Eye (tissue), 1 donor: ENCODE measurements around the gene NEK11.

Experiments used
- DNase-seq: peaks from one replicate; pipeline ENCODE4 v3.0.0-alpha.2; 2015

The NEK11 gene

DNA sequence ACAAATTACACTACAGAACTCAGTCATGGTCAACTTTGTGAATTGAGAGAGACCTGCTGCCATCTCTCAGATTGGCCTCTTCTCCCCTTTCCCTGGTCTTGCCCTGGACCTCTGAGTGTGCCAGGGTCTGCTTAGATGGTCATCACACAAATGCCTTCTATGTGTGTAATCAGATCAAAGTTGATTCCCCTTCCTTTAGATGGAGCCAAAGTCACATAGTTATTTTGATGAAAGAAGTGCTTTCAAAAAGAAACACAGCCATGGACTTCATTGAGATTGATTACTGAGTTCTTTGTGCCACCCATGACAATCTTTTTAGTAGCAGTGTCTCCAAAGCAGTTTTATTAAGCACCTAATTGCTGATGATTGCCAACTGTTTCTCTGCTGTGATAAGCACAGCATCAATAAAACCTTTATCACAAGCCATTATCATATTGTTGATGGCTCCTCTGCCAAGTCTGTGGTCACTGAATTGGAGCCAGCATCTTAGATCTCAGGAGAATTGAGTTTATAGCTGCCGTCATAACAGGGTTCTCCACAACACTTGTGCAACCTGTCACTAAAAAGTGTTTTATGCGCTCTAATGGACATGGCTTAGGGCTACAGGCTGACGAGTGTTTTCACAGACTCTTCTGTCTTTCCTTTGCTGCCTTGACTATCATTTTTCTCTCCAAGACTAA, 205.2 kb downstream of the NEK11 start:
- peak; percentile 52 for DNase-seq

DNA sequence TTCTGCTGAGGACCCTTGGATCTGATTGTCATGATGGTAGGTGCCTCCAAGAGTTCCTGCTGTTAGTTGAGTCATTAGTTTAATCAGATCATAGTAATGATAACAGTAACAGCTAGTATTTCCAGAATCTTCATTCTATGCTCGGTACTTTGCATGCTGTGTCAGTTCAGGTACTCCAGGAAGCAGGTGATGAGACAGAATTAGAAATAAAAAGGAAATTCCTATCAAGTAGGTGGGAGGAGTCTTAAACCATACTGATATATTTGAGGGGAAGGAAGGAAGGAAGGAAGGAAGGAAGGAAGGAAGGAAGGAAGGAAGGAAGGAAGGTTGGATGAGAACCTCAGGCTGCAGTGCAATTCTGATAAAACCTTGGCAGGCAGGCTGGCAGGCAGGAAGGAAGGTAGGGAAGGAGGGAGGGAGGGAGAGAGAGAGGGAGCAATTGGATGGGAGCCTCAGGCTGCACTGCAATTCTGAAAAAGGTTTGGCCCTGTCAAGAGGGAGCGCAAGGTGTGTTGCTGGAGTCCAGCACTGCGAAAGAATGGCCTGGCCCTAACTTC, 206.1 kb downstream of the NEK11 start:
- no peak for DNase-seq

DNA sequence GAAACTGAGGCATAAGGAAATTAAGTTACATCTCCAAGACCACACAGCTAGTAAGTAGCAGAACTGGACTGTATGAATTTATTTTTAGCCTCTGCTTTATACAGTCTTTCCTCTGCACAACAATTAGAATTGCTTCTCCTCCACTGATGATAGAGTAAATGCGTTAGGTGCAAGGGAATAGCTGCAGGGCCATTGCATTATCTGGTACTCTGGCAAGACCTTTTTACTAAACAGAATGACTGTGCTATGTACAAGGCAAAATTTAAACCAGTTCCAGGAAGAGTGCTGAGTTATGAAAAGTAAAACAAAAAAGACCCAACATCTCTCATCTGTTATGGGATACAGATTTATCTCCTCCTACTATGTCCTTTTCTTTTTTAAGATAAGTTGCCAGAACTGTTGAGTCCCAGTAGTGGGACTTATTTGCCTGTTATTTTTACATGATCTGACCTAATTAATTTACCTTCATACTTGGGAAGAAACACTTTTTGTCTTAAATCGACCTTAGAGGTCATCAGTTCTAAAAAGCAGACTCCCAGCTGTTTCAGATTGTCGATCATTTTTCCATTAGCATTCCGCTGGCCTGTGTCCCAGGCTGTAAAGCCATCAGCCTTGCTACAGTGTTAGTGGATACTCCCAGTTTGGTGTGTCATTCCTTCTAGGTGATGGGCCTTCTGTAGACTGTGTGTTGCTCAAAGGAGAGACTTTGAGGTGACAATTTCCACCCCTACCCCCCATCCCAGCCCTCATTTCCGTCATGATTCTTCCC, 207.4 kb downstream of the NEK11 start:
- DNase-seq = peak; percentile 35

DNA sequence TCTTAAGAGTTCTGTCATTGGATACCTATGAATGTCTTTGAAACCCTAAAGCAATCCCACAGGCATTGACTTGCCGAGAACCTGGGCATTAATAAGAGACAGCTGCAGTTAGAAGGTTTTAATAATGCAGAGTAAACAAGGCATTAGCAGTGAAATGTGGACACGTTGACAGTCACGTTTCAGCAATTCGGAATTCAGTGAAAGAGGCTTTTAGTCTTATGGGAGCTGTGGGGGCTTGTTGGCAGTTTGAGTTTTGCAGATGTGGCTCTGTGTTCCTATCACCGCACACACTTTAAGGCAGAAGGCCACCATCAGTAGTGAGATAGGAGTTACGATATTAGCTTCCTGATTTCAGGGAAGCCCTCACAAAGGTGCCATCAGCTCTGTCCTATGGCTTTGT, 209.7 kb downstream of the NEK11 start:
- DNase-seq = peak; percentile 60

DNA sequence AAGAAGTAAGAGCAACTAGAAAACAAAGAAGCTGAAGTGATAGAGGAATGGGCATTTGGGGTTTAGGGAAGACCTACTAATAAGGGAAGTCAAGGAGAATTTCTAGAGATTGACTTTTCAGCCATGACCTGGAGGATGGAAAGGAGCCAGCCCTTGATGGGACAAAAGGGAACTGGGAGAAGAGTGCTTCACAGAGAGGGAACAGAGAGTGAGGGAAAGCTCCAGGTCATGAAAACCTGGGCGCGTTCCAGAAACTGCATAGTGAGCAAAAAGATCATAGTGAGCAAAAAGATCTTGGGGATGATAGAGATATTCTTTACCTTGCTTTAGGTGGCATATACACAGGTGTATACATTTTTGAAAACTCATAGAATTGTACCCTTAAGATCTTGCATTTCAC, 211.8 kb downstream of the NEK11 start:
- DNase-seq = no peak

DNA sequence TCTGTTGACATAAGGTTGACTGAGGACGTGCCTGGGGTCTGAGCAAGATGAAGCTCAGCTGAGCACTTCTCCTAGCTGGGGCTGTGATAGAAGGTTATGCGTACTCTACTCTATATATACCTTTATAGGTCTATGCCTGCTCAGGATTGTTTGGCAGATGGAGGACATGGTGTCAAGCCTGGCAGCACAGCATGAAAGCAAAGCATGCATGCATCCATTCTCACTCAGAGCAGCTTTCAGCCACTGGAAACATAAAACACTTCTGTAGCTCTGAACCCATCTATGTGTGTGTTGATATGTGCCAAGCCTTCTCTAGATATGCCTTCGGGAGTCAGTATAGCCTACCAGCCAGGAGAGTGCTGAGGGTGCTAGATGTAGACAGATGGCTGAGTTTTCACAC, 212.6 kb downstream of the NEK11 start:
- no peak for DNase-seq

DNA sequence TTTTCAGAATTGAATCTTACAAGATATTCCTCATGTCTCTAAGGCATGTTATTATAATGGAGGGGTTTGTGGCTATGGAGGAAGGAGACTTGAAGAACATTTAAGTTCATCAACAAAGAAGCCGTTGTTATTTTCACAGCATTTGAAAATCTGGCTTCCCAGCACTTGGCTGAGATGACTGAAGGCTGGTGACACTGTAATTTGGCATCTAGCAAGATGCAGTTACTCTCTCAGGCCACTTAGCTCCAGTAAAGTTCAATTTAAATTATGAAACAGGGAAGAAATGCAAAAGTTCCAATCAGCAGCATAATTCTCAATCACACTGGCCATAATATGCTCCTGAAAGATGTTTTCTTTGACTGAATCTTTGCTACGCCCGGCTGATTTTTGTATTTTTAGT, 215.5 kb downstream of the NEK11 start:
- no peak for DNase-seq

DNA sequence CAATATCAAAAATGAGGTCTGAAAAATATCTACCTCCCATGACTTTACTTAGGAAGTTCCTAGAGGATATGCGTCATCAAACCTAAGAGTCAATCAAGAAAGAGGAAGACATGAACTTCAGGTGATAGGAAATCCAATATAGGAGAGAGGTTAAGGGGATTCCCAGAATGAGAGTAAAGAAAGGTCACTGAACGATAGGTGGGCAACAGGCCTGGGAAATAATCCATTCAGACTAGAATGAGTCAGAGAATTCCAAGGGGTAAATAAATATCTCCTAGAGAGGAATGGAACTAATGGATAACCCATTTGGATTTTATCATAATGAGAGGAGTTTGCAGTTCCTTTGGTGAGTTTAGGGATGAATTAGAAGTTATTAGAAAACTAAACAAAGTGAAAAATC, 223.8 kb downstream of the NEK11 start:
- DNase-seq = no peak

DNA sequence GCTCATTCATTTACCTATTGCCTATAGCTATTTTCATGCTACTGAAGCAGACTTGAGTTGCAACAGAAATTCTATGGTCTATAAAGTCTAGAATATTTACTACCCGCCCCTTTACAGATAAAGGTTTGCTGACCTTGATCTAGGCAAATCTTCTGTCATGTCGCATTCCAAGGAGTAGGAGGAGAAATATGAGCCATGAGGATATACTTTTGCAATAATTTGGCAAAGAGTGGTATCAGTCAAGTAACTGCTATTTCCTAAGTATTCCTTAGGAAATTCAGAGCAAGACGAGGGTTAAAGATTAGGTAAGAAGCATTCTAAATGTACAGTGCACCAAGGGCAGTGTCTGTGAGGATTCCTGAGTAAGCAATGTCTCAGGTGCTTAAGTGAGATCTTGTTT, 233.8 kb downstream of the NEK11 start:
- no peak for DNase-seq

DNA sequence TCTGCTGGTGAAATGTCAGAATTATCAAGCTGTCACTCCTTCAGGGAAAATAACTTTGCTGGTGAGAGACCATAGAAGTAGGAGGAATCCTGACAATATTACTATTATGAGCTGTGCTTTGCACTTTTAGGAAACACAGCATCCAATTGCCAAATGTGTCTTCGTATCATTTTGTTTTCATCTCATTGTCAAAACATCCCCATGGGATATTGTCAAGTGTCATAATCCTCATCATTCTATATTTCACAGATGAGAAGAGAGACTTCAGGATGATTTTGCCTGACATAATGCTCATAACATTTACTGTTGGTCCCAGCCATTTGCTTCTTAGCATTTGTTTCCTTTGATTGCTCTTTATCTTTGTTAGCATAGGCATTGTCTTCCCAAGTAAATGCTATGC, 234.4 kb downstream of the NEK11 start:
- DNase-seq = no peak

DNA sequence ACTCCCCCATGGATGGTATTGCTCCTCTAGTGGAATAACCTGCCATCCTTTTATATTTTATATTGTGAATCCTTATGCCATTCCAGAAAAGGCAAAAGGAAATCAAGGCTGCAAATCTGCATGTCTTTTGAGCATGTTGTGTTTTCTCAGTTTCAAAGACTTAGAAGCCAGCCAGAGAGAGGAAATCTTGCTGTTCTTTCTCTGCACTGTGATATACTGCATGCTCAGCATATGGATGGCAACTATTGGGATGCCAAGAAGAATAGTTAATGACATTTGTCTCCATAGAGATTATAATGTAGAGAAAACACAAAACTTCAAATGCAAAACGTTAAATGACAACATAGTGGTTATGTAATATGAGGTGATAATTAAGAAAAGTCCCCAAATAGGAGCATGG, 248.9 kb downstream of the NEK11 start:
- no peak for DNase-seq

DNA sequence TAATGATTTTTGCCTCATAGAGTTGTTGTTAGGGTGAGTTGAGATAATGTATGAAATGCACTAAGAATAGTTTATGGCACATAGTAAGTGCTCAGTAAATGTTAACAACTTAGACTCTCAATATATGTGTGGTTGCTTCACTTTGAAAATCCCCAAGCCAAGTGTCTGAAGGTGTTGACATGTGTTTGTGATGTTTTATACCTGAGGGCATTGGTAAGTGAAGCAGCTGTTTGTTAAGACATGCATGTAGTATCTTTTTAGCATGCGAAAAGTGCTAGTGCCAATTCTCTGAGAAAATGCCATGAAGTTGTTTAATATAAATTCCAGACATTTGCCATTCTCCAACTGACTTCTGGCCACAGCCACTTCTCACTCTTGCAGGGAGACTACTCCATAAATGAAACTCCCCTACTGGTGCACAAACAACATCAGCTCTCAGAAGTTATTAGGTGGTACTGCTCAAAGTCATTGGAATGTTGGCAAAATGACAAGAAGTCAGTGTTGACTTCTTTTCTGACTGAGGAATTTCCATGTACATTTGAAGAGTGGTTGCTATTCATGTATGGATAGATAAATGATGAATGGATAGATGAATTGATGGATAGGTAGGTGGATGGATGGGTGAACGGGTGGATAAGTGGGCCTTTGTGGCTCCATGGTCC, 251.3 kb downstream of the NEK11 start:
- no peak for DNase-seq

DNA sequence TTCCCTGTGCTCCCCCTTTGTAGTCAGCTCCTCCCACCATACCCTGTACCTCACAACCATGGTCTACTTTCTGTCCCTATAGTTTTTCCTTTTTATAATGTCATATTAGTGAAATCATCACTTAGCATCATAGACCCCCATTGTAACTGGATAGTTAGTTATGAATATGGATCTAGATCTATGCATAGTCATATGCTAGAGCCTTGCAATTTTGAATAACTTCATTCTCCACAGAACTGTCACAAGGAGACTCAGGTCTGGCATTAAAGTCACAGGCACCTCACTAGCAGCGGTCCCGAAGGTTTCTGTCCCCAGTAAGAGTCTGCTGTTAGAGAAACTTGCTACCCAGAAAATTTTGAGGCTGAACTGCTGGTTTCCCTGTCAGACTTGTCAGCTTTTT, 252.9 kb downstream of the NEK11 start:
- DNase-seq = no peak

DNA sequence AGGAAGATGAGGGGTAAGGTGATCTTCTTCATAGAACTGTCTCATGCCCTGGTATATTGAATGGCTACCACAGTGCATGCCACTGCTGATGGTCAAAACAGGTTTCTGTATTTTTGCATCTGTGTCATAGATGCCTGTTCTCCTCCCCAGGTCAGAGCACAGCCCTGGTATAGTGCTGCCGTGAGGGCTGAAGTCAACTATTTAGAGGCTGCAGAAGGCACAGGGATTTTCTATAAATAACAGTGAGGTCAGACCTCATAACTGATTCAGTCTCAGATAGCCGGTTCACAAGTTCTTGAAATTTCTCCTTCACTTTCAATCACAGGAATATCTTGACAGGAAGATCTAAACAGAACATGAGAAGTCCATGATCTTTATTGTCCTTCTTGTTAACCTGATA, 255.7 kb downstream of the NEK11 start:
- DNase-seq = no peak

DNA sequence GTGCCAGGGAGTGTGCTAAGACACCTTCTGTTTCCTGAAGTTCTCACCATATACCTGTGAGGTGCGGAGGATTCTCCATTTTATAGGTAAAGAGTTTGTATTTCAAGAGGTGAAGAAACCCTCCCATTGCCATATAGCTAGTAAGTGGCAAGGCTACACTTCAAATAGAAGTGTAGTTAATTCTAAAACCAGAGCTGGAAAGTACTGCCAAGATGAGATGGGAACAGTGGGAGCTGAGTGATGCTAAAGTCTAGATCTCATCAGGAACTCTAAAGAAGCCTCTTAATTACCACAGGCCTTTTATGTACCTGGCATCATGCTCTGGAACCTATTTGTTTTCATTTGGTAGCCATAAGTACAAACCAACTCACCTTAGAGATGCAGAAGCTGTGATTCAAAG, 256.3 kb downstream of the NEK11 start:
- DNase-seq = no peak

DNA sequence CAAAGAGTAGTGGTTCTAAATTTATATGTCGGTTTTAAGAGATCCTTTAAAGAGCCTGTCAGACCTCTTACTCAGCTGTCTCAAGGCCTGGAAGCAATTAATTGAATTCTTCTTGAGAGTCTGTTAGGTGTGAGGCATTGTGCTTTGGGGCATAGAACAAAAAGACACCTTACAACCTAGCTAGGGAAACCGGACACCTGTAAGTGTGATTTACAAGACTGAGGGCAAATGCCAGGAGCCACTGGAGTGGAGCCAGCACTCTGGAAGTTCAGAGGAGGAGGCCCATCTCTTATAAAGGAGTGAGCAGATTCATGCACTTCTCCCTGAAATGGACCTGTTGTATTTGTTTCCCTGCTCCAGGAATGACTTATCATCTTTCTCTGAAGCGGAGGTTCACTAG, 257.2 kb downstream of the NEK11 start:
- no peak for DNase-seq

DNA sequence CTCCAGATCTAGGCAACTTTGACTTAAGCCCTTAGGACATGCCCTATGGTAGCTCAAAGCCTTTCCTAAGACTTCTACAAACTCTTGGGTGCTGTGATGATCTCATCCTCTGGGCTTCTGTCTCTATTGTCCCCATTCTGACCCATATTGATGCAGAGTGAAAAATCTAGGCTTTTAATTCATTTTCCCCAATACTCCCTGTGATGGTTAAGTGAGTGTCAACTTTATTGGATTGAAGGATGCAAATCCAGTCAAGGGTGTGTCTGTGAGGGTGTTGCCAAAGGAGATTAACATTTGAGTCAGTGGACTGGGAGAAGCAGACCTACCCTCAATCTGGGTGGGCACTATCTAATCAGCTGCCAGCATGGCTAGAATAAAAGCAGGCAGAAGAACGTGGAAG, 257.6 kb downstream of the NEK11 start:
- no peak for DNase-seq

DNA sequence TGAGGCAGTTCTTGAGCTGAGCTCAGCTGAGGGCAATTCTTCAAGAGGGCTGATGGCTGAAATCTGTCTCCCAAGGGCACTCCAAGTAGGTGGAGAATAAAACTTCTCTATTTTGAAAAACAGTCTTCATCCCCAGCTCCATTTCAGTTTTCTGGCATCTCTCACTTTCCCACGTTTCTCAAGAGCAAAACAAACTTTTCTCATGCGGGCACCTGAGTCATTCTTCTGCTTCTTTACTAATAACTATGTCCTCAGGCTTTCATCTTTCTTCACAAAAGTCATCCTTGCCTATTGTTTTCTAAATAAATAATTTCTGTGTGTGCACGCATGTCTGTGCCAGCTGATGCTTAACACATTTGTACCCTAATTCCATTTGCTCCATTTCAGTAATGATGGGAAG, 258.8 kb downstream of the NEK11 start:
- DNase-seq = no peak

DNA sequence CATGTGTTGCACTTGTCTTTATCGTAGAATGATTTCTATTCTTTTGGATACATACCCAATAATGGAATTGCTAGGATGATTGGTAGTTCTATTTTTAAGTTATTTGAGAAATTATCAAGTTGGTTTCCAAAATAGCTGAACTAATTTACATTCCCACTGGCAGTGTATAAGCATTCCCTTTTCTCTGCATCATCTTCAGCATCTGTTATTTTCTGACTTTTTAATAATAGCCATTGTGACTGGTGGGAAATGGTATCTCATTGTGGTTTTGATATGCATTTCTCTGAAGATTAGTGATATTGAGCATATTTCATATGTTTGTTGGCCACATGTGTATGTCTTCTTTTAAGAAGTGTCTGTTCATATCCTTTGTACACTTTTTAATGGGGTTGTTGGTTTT, 273.2 kb downstream of the NEK11 start:
- DNase-seq = no peak

DNA sequence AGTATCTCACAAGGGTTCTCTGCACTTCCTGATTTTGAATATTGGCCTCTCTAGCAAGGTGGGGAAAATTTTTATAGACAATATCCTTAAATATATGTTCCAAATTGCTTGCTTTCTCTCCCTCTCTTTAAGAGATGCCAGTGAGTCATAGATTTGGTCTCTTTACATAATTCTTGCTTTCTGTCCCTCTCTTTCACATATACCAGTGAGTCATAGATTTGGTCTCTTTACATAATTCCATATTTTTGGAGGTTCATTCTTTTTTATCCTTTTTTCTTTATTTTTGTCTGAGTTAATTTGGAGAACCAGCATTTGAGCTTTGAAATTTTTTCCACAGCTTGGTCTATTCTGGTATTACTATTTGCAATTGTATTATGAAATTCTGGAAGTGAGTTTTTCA, 277.2 kb downstream of the NEK11 start:
- no peak for DNase-seq

DNA sequence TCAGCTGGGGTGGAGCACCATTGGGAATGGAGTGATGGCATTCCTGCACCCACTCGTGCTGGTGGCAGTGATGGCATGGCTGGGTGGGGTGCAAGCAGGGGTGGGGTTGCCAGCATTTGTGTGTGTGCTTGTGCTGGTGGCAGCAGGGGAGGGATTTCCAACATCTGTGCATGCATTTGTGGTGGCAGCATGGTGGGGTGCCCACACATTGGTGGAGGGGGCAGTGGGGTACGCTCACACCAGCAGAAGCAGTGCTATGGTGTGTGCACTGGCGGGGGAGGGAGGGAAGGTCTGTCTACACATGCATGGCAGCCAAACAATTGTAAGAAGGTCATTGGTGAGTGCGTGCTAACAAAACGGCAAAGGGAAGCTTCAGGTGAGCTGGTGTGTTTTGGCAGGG, 278.2 kb downstream of the NEK11 start:
- no peak for DNase-seq

DNA sequence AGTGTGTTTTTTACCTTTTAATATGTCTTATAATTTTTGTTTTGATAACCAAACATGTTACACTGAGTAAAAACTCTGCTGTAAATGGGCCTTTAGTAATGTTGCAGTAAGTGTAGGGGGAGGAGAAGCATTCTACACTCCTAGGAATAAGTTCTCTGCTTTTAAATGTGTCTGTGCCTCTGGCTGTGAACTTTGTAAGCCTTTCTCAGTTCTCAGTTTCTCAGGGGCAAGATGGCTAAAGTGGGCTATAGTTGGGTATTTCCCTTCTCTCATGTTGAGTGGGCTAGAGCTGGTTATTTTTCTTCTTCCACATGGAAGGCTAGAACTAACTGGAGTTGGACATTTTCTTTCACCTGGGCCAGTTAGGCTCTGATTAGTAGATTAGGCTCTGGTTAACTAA, 279.6 kb downstream of the NEK11 start:
- DNase-seq = no peak

DNA sequence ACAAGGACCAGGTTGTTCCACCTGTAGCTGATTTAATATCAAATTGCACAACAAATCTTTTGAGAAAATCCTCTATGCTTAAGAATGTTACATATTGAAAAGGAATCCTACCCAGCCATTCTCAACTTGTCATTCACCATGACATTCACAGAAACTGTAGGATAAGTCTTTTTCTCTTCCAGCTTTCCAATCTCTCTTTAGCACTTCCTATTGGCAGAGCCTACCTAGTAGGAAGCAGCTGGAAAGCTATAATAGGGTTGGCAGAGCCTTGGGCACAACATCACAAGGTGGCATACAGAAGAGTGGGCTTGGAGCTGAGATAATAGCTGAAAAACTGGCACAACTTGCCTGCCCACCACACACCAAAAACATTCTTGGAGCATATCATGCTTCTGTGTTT, 287.6 kb downstream of the NEK11 start:
- no peak for DNase-seq

DNA sequence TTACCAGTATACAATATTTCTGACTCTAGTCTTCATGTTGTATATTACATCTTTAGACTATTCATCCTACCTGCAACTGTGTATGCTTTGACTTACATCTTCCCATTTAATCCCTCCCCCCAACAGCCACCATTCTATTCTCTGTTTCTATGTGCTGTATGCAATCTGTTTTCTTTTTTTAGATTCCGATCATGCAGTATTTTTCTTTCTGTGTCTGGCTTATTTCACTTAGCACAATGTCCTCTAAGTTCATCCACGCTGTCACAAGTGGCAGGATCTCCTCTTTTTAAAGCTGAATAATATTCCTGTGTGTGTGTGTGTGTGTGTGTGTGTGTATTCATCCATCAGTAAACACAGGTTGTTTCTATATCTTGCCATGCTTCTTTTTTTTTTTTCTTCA, 288.5 kb downstream of the NEK11 start:
- DNase-seq = no peak
